LHCN-M2 (cell line): Measurements from ENCODE around the gene RASSF6. TPM values are rescaled to one million over a fixed set of nuclear protein-coding genes. Genes with fewer than 3 reads are reported as not detected.
"Not testable (repeated sequence)": the region's sequence is repeated elsewhere in the genome, so short reads cannot be mapped to it uniquely, and the experiment has no call there.

Source experiments
- DNase-seq: peaks from one replicate; pipeline ENCODE4 v3.0.0-alpha.2; 2012; ENCODE audit warnings: low read depth
- total RNA-seq: library from RNA; depleted of rRNA; stranded (reverse); fragments of >200 nt; gene quantifications from 2 replicates; pipeline ENCODE4 v1.2.3, GENCODE V29; 2014; rRNA removed

The RASSF6 gene
- total RNA-seq, 1 experiment from 2014 or later, result 0.17 TPM

DNA sequence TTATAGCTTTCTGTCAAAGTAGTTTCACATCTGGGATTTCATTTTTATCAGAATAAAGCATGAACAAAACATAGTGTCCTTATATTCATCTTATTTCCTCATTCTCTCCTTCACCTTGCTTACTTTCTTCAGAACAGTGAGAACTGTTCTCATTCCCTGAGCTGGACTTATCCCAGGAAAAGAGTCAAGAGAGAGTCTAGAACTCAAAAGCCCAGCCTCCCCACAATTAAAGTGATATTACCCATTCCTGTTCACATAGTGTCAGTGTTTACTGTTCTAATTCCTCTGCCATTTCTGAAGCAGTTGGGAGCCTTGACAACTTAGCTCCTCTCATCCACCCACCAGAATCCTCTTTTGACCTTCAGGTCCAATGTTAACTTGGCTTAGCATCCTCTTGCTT is 42.9 kb downstream of the RASSF6 start:
- no peak for DNase-seq

DNA sequence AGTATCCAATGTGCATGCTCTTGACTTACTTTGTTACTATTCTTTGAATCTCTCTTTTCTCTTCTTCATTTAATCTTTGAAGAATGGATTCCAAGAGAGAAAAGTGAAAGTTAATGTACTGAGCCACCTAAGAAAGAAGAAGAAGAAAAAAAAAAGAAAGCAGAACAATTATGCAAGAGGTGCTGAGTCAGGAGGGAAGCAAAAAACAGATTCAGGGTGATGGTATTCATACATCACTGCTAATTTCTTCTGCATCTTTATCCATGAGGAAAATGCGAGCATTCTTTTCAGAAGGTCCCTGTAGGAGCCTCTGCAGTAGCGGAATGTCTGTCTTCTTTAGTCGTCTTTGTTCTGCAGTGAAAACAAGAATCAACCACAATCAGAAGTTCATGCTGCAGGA is 43.9 kb downstream of the RASSF6 start:
- peak; percentile 31 for DNase-seq

DNA sequence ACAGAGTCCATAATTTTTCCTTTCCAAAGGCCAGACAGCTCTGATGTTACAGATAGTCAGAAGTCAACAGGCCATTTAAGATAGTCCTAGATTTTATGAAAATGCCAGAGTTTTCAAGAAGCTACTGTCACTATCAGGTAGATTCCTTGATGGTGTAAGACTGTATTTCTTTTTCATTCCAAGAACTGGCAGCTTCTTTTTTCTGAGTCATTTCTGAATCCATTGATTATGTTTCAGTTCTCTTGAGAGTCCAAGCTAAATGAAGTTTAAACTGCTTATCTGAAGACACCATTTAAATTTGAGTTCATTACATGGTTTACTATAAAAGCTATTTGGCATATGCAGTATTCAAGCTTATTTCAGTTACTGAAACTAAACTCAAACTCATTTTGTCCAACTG is 44.6 kb downstream of the RASSF6 start:
- no peak for DNase-seq

DNA sequence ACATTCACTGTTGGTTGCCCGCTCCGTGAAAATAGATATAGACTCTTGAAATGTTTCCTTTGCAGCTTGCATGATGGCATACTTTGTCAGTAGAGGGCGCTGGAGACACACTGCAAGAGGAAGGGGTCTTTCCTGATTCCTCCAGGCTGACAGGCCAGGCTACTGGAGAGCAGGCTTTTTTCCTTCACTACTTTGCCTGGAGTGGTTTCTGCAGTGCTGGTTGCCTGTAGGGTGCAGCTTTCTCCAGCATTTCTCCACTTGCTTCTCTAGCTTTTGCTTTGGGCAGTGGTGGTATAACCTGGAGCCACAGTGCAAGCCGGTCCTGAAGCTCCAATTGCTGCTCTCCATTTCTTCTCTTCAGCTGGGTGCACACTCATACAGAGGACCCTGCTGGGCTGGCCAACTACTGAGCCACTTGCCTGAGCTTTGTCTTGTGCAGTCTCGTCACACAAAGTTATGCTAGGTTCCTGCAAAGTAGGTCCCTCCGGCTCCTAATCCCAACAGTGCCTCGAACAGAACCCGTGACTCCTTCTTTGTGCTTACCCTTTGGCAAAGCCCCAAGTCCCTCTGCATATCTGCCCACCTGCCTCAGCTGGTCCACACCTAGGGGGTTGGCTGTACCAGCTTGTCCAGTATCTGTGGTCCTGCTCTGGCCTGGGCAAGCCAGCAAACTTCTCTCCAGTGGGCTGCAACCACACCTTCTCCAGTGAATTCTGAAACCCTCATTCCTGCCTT is 46.3 kb downstream of the RASSF6 start:
- DNase-seq, result peak; percentile 86

DNA sequence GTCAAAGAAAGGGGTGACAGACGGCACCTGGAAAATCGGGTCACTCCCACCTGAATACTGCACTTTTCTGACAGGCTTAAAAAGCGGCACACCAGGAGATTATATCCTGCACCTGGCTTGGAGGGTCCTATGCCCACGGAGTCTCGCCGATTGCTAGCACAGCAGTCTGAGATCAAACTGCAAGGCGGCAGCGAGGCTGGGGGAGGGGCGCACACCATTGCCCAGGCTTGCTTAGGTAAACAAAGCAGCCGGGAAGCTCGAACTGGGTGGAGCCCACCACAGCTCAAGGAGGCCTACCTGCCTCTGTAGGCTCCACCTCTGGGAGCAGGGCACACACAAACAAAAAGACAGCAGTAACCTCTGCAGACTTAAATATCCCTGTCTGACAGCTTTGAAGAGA is 69.4 kb downstream of the RASSF6 start:
- DNase-seq, result not testable (repeated sequence)

DNA sequence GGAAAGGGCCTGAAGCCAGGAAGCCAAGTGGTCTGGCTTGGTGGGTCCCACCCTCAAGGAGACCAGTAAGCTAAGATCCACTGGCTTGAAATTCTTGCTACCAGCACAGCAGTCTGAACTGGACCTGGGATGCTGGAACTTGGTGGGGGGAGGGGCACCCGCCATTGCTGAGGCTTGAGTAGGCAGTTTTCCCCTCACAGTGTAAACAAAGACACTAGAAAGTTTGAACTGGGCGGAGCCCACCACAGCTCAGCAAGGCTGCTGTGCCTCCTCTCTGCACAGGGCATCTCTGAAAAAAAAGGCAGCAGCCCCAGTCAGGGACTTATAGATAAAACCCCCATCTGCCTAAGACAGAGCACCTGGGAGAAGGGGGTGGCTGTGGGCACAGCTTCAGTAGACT is 75.6 kb downstream of the RASSF6 start:
- DNase-seq, result no peak

DNA sequence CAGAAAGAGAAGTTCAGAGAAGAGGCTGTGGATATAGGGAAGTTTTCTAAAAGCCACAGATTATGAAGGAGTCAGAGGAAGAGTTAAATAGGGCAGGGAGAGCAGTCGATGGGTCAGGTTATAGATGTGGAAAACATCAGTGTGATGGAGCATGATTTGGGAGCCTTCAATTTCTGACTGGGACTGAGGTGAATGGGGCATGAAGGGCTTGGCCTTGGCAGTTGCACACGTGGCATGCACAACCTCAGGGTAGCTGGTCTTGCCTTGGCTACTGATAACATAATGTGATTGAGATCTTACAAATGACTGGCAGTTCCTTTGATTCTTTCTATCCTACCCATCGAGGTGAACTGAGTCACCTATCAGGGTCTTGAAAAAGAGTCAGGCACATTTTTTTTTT is 79.0 kb downstream of the RASSF6 start:
- no peak for DNase-seq

DNA sequence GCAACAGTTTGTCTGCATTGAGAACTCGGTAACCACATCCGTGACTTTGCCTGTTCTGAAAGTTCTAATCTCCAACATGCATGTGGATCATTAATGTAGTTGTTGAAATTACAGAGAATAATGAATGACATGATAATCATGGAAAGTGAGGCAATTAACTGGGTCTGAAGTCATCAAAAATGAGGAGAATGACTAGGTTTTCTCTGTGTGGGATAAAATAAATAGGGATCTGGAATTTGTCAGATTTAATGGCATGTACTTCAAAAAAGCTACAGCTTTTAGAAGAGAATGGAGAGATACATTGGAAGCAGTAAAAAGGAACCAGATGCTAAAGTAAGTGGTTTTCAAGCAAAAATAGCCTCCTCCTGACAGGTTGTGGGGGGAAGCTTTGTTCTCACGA is 79.4 kb downstream of the RASSF6 start:
- no peak for DNase-seq

DNA sequence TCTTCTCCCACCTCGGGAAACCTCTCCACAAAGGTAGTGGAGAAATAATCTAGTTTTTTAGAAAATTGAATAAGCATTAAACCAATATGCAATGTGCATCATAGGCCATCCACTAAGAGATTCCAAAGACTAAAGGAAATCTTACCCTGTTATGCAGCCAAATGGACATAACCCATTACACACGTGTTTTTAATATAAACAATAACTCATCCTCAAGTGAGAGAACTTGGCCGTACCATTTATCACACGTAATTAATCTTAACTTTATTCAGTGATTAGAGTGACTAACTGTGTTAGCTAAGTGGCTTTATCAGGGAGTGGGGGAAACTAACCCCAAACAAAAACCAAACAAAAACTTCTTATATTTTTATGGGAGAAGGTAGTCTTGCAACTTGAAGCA is 80.8 kb downstream of the RASSF6 start:
- DNase-seq, result no peak

DNA sequence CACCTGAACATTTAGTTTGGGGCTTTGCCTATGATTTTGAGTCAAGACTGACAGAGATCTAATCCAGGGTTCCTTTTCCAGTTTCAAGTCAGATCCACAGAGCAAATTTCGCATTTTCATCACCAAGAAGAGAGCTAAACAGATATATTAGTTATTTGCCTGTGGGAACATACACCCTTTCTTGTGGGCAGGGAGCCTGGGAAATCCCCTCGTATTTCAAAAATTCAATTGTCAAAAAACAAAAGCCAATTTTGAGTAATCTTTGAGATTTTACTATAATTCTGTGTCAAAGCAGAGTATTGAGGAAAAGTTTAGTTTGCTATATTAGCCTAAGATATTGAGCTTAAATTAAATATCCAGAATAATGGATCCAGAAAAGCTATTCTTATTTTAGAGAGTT is 82.1 kb downstream of the RASSF6 start:
- DNase-seq, result no peak

DNA sequence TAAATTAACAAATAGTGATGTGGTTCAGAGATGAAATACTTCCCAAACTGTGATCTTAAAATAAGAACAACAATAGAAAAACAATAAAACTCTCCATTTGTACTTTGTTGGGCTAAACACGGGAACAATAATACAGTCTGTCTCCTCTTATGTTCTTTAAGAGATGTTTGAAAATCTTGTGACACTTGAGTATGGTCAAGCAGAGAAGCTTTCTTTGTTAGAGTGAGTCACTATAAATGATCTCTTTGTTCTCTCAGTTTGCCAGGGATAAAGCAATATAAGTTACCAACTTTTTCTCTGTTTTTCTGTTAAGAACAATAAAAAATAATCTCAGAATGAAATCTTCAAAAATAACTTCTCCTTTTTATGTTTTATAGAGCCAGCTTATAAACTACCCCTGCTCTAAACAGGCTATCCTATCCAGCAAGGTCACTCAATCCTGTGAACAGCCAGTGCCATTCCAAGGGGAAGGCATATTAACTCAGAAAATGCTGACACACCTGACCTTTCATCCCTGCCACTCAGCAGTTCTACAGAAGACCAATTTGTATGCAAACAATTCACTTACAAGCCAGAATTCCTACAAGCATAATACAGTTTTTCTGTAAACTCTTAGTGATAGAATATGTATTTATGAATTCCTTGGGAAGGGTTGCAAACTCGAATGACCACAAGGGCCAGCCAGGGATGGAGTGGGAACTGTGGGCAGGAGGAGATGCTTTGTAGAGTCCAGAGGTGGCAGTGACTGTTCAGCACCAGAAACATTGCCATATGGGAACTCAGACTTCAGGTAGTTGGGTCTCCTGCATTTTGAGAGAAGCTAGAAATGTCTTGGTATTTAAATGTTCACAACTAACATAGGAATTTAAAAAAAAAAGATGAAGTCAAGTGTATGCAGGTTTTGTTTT is 86.5 kb downstream of the RASSF6 start:
- DNase-seq, result peak; percentile 8

DNA sequence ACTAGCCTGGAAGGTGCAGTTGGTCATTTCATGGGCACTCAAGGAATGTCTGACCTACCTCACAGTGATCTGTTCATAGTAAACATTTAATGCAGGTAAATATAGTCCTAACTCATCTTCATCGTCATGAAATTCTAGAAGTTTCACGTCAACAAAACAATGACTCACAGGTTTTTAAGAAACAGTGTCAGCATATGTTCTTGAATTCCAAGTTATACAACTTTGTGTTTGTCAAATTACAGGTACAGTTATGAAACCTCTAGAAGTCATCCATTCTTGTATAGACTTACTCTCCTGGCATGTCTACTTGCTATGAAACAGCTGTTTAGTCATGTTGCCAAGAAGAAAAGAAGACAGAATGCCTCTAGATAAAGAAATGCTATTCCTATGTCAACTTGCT is 92.1 kb downstream of the RASSF6 start:
- no peak for DNase-seq

DNA sequence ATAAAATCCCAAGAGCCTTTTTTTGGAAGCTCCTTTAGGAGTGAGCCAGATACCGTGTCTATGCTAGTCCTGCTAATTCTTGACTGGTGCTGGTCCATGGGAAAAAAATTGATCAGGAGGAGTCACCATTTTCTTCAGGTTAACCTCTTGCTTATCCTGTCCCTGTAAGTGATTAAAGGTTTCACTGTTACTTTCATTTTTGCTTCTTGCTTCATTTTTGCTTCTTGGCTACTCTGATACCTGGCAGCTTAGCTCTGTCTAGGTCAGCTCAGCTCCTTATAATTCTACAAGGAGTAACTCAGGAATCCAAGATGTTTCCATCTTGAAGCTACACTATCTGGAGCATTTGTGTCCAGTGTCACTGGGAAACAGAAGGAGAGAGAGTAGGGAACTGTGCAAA is 93.0 kb downstream of the RASSF6 start:
- DNase-seq, result no peak

DNA sequence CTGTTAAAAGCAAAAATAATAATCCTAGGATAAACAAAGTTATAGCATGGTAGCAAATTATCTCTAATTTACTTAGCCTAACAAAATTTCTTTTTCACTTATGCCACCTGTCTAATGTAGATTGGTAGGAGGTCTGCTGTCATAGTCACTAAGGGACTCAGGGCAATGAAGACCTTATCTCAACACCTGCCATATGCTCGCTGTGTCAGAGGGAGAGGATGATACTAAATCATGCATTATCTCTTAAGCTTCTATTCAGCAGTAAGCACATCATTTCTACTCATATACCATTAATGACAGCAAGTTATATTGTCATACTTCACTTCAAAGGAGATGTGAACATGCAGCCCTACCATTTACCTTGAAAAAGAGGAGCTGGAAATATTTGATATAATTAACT is 94.6 kb downstream of the RASSF6 start:
- no peak for DNase-seq

DNA sequence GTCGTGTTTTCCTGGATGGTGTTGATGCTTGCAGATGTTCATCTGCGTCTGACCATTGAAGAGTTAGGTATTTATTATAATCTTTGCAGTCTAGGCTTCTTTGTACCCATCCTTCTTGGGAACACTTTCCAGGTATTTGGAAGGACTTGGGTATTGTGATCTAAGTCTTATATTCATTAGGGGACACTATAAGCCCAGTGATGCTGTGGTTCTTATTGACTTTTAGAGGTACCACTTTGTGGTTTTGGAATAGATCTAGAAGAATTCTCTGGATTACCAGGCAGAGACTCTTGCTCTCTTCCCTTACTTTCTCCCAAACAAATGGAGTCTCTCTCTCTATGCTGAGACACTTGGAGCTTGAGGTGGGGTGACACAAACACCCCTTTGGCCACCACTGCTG is 97.1 kb downstream of the RASSF6 start:
- no peak for DNase-seq

Other genes starting within 250 kb of the RASSF6 start
- not detected in 2 replicates for gene ALB, start 216.1 kb downstream of the RASSF6 start, total RNA-seq
- 0.58 TPM in 1 of 2 replicates, not detected in the other for gene AFP, start 184.2 kb downstream of the RASSF6 start, total RNA-seq
- not detected in 2 replicates for gene AFM, start 138.7 kb downstream of the RASSF6 start, total RNA-seq
- gene CXCL8, start 120.1 kb upstream of the RASSF6 start, total RNA-seq, result 3.2 and 5.9 TPM in 2 replicates
- gene CXCL6, start 216.2 kb upstream of the RASSF6 start, total RNA-seq, result 0.34 and 0.58 TPM in 2 replicates
- not detected in 2 replicates for gene PF4V1, start 232.9 kb upstream of the RASSF6 start, total RNA-seq
- gene CXCL1, start 249.0 kb upstream of the RASSF6 start, total RNA-seq, result 2.0 and 2.9 TPM in 2 replicates